Coronary artery (tissue), 2 donors: ENCODE data around the gene ZBTB7C.

ENCODE experiments used
- DNase-seq: peaks from one replicate; pipeline ENCODE4 v3.0.0-alpha.2; 2017; ENCODE audit warnings: low spot score
- H3K27ac ChIP-seq, 2 donors: fragments of 200-600 bp; sonication (generic); one replicate each; pipeline ENCODE4 v1.5.1; 2016 to 2019
- H3K4me3 ChIP-seq: fragments of 200-600 bp; sonication (generic); 2 replicates; pipeline ENCODE4 v1.5.1; 2016; ENCODE audit warnings: mild to moderate bottlenecking, moderate library complexity
- CTCF ChIP-seq: fragments of 200-600 bp; sonication (generic); IDR thresholded peaks from one replicate; pipeline ENCODE4 v1.5.1; 2019; ENCODE audit warnings: antibody characterized with exemption

ZBTB7C gene

GRCh38 chr18:48295586-48296311 is 113.4 kb downstream of the ZBTB7C start:
- Histone ChIP-seq H3K4me3 (no peak overlapping the region), H3K27ac (no peak overlapping the region)
- no peak for DNase-seq
- no peak for TF ChIP-seq CTCF

GRCh38 chr18:48294899-48295585 is 114.1 kb downstream of the ZBTB7C start:
- no peak overlapping the region for H3K27ac ChIP-seq
- DNase-seq: no peak
- no peak for TF ChIP-seq CTCF
- no peak overlapping the region for H3K4me3 ChIP-seq

GRCh38 chr18:48293954-48294898 is 115.0 kb downstream of the ZBTB7C start:
- no peak for DNase-seq
- H3K27ac ChIP-seq: no peak overlapping the region

GRCh38 chr18:48292782-48293424 is 116.3 kb downstream of the ZBTB7C start:
- DNase-seq: no peak
- Histone ChIP-seq H3K27ac (no peak overlapping the region), H3K4me3 (no peak overlapping the region)
- TF ChIP-seq CTCF: no peak

More at GRCh38 chr18:48293954-48294898, 115.0 kb downstream of the ZBTB7C start:
- H3K4me3 ChIP-seq: no peak overlapping the region
- TF ChIP-seq CTCF: no peak

- DNase-seq: no peak
- H3K27ac ChIP-seq: no peak overlapping the region
- no peak overlapping the region for H3K4me3 ChIP-seq
- TF ChIP-seq CTCF: no peak
Observed at GRCh38 chr18:48292229-48292628, 117.0 kb downstream of the ZBTB7C start.

- Histone ChIP-seq H3K4me3 (no peak overlapping the region), H3K27ac (no peak overlapping the region)
- TF ChIP-seq CTCF: no peak
- no peak for DNase-seq
Observed at GRCh38 chr18:48290162-48290926, 118.8 kb downstream of the ZBTB7C start.
